DMS 273 (cell line): Measurements from ENCODE around the gene DISP2.

Experiments
- DNase-seq: peaks from one replicate; lab custom pipeline; 2025; ENCODE audit not compliant: unreplicated experiment; lab: John Stamatoyannopoulos, UW

Gene DISP2, protein sequence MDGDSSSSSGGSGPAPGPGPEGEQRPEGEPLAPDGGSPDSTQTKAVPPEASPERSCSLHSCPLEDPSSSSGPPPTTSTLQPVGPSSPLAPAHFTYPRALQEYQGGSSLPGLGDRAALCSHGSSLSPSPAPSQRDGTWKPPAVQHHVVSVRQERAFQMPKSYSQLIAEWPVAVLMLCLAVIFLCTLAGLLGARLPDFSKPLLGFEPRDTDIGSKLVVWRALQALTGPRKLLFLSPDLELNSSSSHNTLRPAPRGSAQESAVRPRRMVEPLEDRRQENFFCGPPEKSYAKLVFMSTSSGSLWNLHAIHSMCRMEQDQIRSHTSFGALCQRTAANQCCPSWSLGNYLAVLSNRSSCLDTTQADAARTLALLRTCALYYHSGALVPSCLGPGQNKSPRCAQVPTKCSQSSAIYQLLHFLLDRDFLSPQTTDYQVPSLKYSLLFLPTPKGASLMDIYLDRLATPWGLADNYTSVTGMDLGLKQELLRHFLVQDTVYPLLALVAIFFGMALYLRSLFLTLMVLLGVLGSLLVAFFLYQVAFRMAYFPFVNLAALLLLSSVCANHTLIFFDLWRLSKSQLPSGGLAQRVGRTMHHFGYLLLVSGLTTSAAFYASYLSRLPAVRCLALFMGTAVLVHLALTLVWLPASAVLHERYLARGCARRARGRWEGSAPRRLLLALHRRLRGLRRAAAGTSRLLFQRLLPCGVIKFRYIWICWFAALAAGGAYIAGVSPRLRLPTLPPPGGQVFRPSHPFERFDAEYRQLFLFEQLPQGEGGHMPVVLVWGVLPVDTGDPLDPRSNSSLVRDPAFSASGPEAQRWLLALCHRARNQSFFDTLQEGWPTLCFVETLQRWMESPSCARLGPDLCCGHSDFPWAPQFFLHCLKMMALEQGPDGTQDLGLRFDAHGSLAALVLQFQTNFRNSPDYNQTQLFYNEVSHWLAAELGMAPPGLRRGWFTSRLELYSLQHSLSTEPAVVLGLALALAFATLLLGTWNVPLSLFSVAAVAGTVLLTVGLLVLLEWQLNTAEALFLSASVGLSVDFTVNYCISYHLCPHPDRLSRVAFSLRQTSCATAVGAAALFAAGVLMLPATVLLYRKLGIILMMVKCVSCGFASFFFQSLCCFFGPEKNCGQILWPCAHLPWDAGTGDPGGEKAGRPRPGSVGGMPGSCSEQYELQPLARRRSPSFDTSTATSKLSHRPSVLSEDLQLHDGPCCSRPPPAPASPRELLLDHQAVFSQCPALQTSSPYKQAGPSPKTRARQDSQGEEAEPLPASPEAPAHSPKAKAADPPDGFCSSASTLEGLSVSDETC (N-terminal part only)

GRCh38 chr15:40357723-40358470 lies at the start of gene DISP2:
Gene DISP2, plus strand, starts transcription at chr15:40358219. Its CDS starts 103 bp downstream, at chr15:40358322.
- DNase-seq: peak; percentile 91

DNA sequence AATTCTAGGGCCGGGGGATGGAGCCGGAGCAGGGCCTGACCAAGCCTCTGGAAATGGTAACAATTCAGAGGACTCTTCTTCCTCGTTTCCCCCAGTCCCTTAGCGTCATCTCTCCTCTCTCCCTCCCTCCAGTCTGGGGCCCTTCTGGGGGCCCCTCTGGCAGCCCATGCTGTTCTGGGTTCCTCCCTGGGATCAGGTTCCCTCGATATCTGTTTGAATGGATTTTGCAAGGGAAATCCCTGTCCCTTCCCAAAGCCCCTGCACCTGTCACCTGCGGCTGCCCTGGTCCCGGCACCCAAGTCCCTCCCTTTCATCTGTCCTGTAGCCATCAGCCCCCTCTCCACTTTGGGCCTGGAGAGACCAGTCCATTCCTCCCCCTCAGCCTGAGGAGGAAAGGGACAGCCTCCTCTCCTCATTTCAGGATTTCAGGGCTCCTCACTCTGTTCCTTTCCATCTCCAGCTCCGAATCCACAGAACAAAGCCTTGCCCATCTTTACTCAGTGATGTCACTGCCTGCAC lies 48.6 kb upstream of the DISP2 start:
- DNase-seq: no peak

DNA sequence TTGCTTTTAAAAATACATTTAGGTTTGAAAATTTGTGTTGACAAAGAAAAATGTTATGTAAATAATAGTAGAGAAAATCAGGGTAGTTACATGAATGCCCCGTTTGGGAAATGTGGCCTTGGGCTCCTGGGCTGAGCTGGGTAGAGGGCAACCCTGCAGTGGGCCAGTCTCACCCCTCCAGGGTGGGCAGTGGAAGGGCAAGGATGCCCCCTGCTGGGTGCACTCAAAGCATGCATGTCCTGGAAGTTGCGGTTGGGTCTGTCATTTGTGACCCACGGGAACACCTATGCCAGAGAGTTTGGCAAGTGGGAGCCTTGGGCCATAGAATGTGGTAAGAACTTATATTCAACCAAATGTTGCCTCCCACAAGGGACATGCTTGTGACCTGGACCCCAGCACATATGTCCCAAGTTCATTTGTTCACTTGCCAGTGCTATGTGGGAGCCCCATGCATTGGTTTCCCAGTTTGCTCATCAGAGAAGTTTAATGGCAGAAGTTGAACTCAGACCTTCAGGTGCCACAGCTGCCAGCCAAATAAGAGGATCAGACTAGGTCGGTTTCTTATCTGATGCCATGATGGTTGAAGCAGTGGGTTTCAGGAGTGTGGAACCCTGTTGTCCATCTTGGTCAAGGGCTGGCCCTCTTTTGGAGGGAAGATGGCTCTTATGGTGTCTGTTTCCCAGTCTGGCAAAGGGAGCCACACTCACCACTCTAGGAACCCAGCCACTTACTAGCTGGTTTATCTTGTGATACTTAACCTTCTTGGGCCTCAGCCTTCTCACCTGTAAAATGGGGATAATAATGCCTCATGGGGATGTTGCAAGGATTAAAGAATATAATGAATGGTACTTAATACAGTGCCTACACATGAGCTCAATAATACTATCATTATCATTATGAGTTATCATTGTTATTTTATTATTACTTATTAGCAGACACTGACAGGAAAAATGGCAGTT lies 47.7 kb upstream of the DISP2 start:
- DNase-seq: peak; percentile 73

- DNase-seq: no peak
Measured at GRCh38 chr15:40310993-40311392, 47.0 kb upstream of the DISP2 start.

GRCh38 chr15:40312370-40313158 lies 45.5 kb upstream of the DISP2 start:
- no peak for DNase-seq

DNA sequence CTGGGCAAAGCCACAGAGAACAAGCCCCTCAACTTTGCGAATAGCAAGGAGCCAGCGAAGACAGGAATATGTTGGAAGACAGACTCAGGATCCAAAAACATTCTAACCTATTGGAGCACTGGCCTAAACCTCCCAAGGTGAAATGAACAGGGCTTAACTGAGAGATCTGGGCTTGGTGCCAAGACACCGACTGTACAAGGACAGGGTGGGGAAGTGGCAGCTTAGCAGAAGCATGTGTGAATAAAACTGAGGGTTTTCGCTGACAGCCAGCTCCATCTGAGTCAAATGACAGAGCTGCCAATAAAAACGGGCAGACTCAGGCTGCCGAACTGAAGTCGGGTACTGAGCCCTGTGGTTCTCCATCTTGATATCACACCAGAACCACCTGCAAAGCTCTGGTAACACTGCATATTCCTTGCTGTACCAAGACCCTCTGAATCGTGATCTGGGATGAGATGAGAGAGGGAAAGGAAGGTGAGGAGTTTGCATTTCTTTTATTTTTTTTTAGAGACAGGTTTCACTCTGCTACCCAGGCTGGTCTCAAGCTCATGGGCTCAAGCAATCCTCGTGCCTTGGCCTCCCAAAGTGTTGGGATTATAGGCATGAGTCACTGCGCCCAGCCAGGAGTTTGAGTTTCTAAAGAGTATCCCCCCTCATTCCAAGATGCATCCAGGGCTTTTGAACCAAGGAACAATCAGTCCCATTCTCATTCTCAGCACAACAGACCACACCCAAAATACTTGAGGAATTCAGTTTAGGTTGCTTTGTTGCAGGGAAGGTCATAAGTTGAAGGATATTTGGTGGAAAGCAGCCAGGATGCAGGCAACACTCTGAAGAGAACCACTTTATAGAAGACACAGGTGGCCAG lies 44.3 kb upstream of the DISP2 start:
- peak; percentile 77 for DNase-seq

DNA sequence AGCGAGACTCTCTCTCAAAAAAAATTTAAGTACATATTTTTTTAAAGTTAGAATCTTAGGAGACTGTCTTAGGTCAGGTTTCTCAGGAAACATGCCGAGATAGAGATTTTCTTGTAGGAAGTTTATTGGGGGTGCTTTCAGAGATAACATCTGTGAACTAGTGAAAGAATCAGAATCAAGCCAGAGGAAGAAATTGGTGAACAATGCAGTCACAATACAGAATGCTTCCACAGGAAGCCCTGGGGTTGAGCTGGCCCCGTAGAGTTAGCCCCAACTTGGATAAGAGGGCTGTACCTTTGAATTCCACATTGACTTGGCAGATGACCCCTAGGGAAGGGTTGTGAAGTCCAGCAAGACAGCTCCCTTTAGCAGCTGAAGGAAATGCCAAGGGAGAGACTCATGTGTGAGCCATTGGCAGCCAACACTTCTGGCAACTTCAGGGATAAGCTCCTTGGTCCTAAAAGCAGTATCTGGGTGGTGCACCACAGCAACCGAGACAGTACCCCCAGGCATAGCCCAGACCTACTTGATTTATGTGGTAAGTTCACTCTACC lies 43.2 kb upstream of the DISP2 start:
- no peak for DNase-seq

DNA sequence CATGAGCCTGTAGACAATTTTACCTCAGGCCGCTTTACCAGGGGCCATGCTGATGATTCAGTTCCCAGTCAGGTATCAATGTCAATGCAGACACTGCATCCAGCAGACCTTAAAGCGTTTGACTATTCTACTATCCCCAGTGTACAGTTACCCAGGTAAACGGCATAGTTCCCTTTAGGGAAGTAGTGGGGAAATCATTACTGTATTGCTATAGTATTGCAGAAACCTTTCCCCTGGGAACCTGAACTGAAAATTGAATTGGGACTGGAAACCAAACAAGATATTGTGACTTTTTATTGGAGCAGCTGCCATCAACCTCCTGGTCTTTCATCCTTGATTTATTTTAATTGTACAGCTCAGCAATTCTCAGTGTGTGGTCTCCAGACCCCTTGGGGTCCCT lies 41.1 kb upstream of the DISP2 start:
- DNase-seq: no peak

DNA sequence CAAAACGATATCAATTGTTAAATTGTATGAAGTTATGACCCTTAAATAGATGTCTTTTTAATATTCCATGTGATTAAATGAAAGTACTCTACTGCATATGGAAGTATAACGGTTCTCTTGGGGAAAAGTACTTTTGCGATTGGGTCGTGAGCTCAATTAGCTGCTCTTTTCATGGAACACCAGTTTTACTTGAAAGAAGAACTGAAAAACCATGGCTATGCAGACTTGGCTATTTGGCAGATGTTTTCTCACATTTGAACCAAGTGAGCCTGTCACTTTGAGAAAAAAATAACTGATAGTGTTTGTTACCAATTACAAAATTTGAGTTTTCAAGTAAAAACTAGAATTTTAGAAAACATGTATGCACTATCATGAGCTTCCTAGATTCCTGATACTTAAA lies 40.4 kb upstream of the DISP2 start:
- no peak for DNase-seq

DNA sequence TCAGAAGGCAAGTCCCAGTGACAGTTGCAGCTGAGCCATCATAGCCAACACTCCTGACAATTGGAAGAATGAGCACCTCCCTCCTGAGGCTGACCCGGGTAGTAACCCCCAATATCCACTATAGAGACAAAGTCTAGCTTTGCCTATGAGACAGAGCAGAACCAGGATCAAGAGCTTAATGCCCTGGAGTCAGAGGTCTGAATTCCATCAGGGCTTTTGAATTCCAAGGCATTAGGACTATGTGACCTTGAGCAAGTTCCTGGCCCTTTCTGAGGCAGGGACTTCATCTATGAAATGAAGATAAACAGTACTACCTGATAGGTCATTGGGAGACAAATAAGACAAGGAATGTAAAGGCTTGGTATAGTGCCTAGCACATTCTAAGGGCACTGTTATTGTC lies 37.6 kb upstream of the DISP2 start:
- no peak for DNase-seq

GRCh38 chr15:40320931-40321371 lies 37.1 kb upstream of the DISP2 start:
- peak; percentile 76 for DNase-seq

DNA sequence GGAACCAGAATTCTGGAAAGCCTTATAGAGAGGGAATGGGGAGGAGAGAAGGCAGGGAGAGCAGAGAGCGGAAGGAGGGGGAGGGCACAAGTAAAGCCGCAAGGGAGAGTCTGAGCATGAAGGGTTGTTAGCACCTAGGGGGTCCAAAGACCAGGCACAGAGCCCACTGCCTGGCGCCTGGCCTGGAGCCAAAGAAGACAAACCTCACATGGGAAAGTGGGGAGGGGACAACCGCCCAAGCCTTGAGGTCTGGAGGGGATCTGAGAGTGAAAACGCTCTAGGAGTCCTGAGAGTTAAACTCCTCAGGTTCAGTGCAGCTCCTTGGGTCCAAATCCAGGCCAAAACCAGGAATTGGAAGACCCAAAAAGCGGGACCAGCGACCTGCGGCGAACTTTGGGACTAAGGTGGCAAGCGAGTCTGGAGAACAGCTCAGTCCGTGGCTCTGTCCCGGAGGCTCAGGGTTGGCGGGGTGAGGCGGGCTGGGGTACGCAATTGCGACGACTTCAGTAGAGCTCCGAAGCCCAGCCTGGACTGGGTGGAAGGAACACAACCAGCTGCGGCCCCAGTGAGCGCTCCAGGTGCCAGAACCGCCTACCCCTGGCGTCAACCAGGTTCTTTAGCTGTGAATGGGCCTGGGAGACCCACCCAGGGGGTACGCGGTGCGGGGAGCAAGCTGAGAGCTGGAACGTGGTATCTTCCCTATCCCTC lies 35.3 kb upstream of the DISP2 start:
- peak; percentile 44 for DNase-seq

DNA sequence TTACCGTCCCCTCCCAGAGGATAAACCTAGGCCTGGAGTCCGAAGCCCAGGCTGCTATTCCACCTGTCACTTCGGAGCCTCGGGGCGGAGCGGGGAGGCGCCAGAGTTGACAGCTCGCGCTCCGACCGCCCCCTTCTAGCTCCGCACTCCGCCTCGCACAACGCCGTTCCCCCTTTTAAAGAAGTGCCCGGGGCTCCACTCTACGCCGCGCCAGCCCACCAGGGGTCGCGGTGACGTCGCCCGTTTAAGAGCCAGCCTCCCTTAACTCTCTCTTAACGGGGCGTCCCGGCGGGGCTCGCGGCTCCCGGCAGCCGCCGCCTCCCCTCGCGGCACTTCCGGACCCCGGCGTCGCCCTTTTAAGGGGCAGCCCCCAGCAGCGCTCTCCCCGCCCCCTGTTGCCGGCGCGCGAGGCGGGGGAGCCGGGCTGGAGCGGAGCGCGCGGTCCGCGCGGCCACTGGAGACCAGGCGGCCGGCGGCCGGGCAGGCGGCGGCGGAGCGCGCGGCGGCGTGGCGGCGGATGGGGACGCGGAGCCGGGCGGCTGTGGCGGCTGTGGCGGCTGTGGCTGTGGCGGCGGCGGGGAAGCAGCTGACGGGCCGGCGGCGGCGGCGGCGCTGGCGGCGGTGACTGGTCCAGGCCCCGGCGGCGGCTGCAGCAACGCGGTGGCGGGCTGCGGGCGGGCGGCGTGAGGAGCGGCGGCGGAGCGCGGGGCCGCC lies 34.6 kb upstream of the DISP2 start, which contains the start of gene INAFM2:
Gene INAFM2, plus strand, starts transcription at position 454 of the 714 bp plus-strand sequence. CDS start 364 bp downstream, outside the sequence.
- peak; percentile 96 for DNase-seq

GRCh38 chr15:40323953-40324937 lies 33.8 kb upstream of the DISP2 start:
- DNase-seq: peak; percentile 43
